Mesenchymal stem cell (in vitro differentiated cells and primary cell): ENCODE results near the gene STC2.

Source experiments
- DNase-seq: peaks from one replicate; pipeline ENCODE4 v3.0.0-alpha.2; 2013
- H2AFZ ChIP-seq: one replicate; pipeline ENCODE4 v1.6.1; 2013; ENCODE audit warnings: low read depth, mild to moderate bottlenecking, control low read depth, inconsistent platforms, low read length, moderate library complexity
- H2AK5ac ChIP-seq: 2 replicates; pipeline ENCODE4 v1.6.1; 2013; ENCODE audit warnings: low read length, moderate library complexity, mild to moderate bottlenecking, inconsistent platforms; ENCODE audit not compliant: severe bottlenecking
- H2BK120ac ChIP-seq: one replicate; pipeline ENCODE4 v1.6.1; 2013; ENCODE audit warnings: low read depth, mild to moderate bottlenecking, inconsistent platforms, low read length, moderate library complexity
- H2BK12ac ChIP-seq, 2 experiments: one replicate each; pipeline ENCODE4 v1.6.1; 2013; ENCODE audit warnings: inconsistent platforms in 2 of 2, low read length in 2 of 2, mild to moderate bottlenecking in 2 of 2, moderate library complexity in 2 of 2, control low read depth in 1 of 2
- H2BK15ac ChIP-seq: one replicate; pipeline ENCODE4 v1.6.1; 2013; ENCODE audit warnings: mild to moderate bottlenecking, low read depth, inconsistent platforms; ENCODE audit not compliant: poor library complexity, severe bottlenecking
- H2BK5ac ChIP-seq: 2 replicates; pipeline ENCODE4 v1.6.1; 2013; ENCODE audit warnings: low read depth, mild to moderate bottlenecking, low read length, control low read depth, inconsistent platforms; ENCODE audit not compliant: poor library complexity, severe bottlenecking
- H3K14ac ChIP-seq, 2 experiments: one replicate each; pipeline ENCODE4 v1.6.1; 2013; ENCODE audit warnings: inconsistent platforms in 2 of 2, low read length in 2 of 2, control low read depth in 1 of 2, mild to moderate bottlenecking in 1 of 2, moderate library complexity in 1 of 2
- H3K18ac ChIP-seq, 2 experiments: one replicate each; pipeline ENCODE4 v1.6.1; 2013; ENCODE audit warnings: inconsistent platforms in 2 of 2, low read length in 2 of 2, control low read depth in 1 of 2, low read depth in 1 of 2, mild to moderate bottlenecking in 1 of 2
- H3K23ac ChIP-seq, 2 experiments: one replicate each; pipeline ENCODE4 v1.6.1; 2013; ENCODE audit warnings: inconsistent platforms in 2 of 2, low read length in 2 of 2, mild to moderate bottlenecking in 2 of 2, moderate library complexity in 2 of 2, control low read depth in 1 of 2
- H3K27ac ChIP-seq: 2 replicates; pipeline ENCODE4 v1.5.1; 2013; ENCODE audit warnings: mild to moderate bottlenecking, moderate library complexity, low read length, control low read depth, inconsistent platforms; ENCODE audit not compliant: poor library complexity, severe bottlenecking
- H3K27me3 ChIP-seq, 2 experiments: 2 replicates each; pipeline versions ENCODE4 v1.6.1 to v1.7.0; 2013; ENCODE audit warnings: low read length in 2 of 2, mild to moderate bottlenecking in 2 of 2, moderate library complexity in 2 of 2, control low read depth in 1 of 2, inconsistent platforms in 1 of 2; ENCODE audit not compliant: control insufficient read depth in 1 of 2, insufficient read depth in 1 of 2
- H3K36me3 ChIP-seq, 2 experiments: 2 replicates each; pipeline versions ENCODE4 v1.6.1 to v1.7.0; 2013; ENCODE audit warnings: low read length in 2 of 2, control low read depth in 1 of 2, inconsistent platforms in 1 of 2, low read depth in 1 of 2, mild to moderate bottlenecking in 1 of 2; ENCODE audit not compliant: insufficient read depth in 2 of 2, control insufficient read depth in 1 of 2
- H3K4ac ChIP-seq, 2 experiments: one replicate each; pipeline ENCODE4 v1.6.1; 2013; ENCODE audit warnings: inconsistent platforms in 2 of 2, low read length in 2 of 2, mild to moderate bottlenecking in 2 of 2, moderate library complexity in 2 of 2, control low read depth in 1 of 2, low read depth in 1 of 2
- H3K4me1 ChIP-seq: 2 replicates; pipeline ENCODE4 v1.6.1; 2013; ENCODE audit warnings: low read depth, low read length, control low read depth; ENCODE audit not compliant: control insufficient read depth, insufficient read depth
- H3K4me2 ChIP-seq: 2 replicates; pipeline ENCODE4 v1.6.1; 2013; ENCODE audit warnings: low read length, mild to moderate bottlenecking, inconsistent platforms; ENCODE audit not compliant: poor library complexity, severe bottlenecking
- H3K4me3 ChIP-seq, 2 experiments: 2 replicates each; pipeline versions ENCODE4 v1.5.1 to v1.7.0; 2013; ENCODE audit warnings: low read length in 2 of 2, mild to moderate bottlenecking in 2 of 2, control low read depth in 1 of 2, low read depth in 1 of 2; ENCODE audit not compliant: insufficient read depth in 1 of 2
- H3K79me1 ChIP-seq: replicated peaks from 2 replicates; pipeline ENCODE4 v1.6.1; 2013; ENCODE audit warnings: mild to moderate bottlenecking, control low read depth, low read length, inconsistent platforms; ENCODE audit not compliant: poor library complexity, severe bottlenecking
- H3K9ac ChIP-seq: 2 replicates; pipeline ENCODE4 v1.7.0; 2013; ENCODE audit warnings: mild to moderate bottlenecking, low read length, moderate library complexity
- H3K9me3 ChIP-seq: 2 replicates; pipeline ENCODE4 v1.7.0; 2013; ENCODE audit warnings: mild to moderate bottlenecking, low read length; ENCODE audit not compliant: control insufficient read depth
- H4K8ac ChIP-seq: one replicate; pipeline ENCODE4 v1.6.1; 2013; ENCODE audit warnings: inconsistent platforms, mild to moderate bottlenecking, low read length, moderate library complexity
- H4K91ac ChIP-seq: one replicate; pipeline ENCODE4 v1.6.1; 2013; ENCODE audit warnings: mild to moderate bottlenecking, low read length, inconsistent platforms
- WGBS: methylation state at CpG from one replicate; pipeline ENCODE4 v1.1.7; 2013; ENCODE audit warnings: mixed read lengths; 5-methylcytosine and 5-hydroxymethylcytosine counted together

STC2 gene

DNA sequence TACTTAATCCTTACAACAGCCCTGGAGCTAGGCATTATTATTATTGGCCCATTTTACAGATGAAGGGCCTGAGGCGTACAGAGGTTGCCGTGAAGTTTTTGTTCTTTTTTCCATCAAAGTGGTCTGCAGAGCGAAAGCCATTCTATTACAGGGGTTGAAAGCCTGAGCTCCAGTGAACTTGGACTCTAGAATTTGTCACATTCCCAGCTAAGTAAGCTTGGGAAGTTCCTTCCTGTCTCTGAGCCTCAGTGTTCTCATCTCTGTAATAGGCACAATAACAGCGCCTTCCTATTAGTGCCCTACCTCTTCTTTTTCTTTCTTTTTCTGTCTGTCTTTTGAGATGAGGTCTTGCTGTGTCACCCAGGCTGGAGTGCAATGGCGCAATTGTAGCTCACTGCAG is 49.0 kb downstream of the STC2 start:
- H3K27ac ChIP-seq, result no peak overlapping the region
- no peak overlapping the region for H2BK5ac ChIP-seq
- peaks cover 42 to 65% of the 10 kb centered on the region in 2 experiments for H3K27me3 ChIP-seq
- no peaks in the 10 kb centered on the region for H3K79me1 ChIP-seq
- H3K9me3 ChIP-seq, result peaks cover 7% of the 10 kb centered on the region
- WGBS, result 97% methylated on average over 5 of the region's 5 CpGs
- no peak overlapping the region for H3K4me2 ChIP-seq
- no peak overlapping the region for H2BK120ac ChIP-seq
- no peak overlapping the region for H3K4ac ChIP-seq
- H2BK12ac ChIP-seq, result no peak overlapping the region
- H3K4me3 ChIP-seq, result no peak overlapping the region
- no peaks in the 10 kb centered on the region for H3K36me3 ChIP-seq
- H2BK15ac ChIP-seq, result no peak overlapping the region
- no peak overlapping the region for H3K23ac ChIP-seq
- H4K91ac ChIP-seq, result no peak overlapping the region
- H2AK5ac ChIP-seq, result no peak overlapping the region
- no peak overlapping the region for H2AFZ ChIP-seq
- H3K4me1 ChIP-seq, result peaks cover 7% of the 10 kb centered on the region
- no peak overlapping the region for H3K9ac ChIP-seq
- no peak overlapping the region for H3K18ac ChIP-seq
- no peak overlapping the region for H4K8ac ChIP-seq
- DNase-seq, result no peak
- no peak overlapping the region for H3K14ac ChIP-seq

DNA sequence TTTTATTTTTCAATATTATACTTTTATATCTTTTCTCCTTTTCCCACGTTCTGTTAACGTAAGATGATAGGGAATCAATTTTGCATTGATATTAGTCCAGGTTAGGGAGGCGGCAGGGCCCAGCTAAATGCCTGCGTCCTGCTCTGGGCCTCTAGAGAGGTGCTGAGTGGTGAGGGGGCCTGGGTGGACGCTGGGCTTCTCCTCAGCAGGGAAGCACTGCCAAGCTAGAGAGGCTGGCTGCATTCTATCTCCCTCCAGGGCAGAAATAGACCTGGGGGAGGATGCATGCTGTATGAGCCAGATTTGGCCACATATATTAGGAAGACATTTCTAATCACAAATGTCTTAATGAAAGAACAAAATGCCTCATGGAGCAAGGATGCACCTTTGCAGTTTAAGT is 49.6 kb downstream of the STC2 start:
- H3K9ac ChIP-seq, result no peak overlapping the region
- no peak overlapping the region for H3K4ac ChIP-seq
- 89% methylated on average over 5 of the region's 5 CpGs for WGBS
- no peak overlapping the region for H2BK120ac ChIP-seq
- no peak overlapping the region for H3K27ac ChIP-seq
- DNase-seq, result no peak
- H4K8ac ChIP-seq, result no peak overlapping the region
- no peak overlapping the region for H3K4me3 ChIP-seq
- no peaks in the 10 kb centered on the region for H3K79me1 ChIP-seq
- no peak overlapping the region for H2AFZ ChIP-seq
- H2AK5ac ChIP-seq, result no peak overlapping the region
- no peak overlapping the region for H2BK5ac ChIP-seq
- peaks cover 7% of the 10 kb centered on the region for H3K9me3 ChIP-seq
- no peak overlapping the region for H2BK12ac ChIP-seq
- no peak overlapping the region for H3K23ac ChIP-seq
- peaks cover 2% of the 10 kb centered on the region for H3K4me1 ChIP-seq
- H3K4me2 ChIP-seq, result no peak overlapping the region
- H3K27me3 ChIP-seq, result peaks cover 42 to 63% of the 10 kb centered on the region in 2 experiments
- H4K91ac ChIP-seq, result no peak overlapping the region
- no peak overlapping the region for H3K18ac ChIP-seq
- H3K36me3 ChIP-seq, result no peaks in the 10 kb centered on the region
- no peak overlapping the region for H3K14ac ChIP-seq
- no peak overlapping the region for H2BK15ac ChIP-seq

DNA sequence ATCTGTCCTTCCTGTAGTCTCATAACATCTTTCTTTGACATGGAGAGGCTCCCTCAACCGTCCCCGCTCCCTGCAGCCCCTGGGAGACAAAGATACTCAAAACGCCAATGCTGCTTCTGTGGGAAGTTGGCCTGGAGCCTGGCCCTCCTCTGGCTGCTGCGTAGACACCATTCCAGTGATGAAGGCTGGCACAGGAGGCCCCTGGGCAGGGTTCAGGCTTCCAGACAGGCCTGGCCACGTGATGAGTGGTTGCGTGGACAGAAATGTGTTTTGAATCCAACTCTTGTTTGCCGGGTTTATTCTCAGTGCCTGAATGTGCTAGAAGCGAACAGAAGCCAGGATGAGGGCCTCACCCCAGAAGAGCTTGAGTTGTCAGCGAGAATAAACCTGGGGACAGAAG is 50.0 kb downstream of the STC2 start:
- 86% methylated on average over 9 of the region's 9 CpGs for WGBS
- H2BK5ac ChIP-seq, result no peak overlapping the region

DNA sequence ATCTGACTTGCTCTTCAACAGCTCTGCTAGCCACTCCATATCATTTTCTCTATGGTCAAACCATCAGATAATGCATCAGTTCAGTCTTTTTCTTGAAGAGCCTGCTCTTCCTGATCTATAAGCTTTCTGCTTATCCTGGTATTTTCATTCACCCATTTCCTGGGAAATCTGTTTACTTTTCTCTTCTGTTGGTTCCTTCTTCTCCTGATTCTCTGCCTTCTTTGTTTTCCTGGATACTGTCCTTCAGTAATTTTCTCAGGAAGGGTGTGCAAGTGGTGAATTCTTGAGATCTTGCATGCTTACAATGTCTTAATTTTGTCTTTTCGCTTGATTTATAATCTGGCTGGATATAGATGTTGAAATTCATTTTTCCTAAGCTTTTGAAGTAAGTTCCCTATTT is 53.4 kb downstream of the STC2 start:
- no peak overlapping the region for H2AK5ac ChIP-seq

More for the DNA sequence above, 50.0 kb downstream of the STC2 start:
- Histone ChIP-seq H4K8ac (peak overlapping the region; percentile 8), H3K18ac (peak overlapping the region in 1 of 2 experiments; percentile 7), H2BK15ac (no peak overlapping the region), H3K14ac (peak overlapping the region in 1 of 2 experiments; percentile 58), H3K4me1 (no peaks in the 10 kb centered on the region), H2BK12ac (no peak overlapping the region), H2AK5ac (no peak overlapping the region), H3K4ac (no peak overlapping the region), H3K36me3 (no peaks in the 10 kb centered on the region), H3K79me1 (no peaks in the 10 kb centered on the region), H3K27ac (no peak overlapping the region), H3K9ac (no peak overlapping the region), H2BK120ac (no peak overlapping the region), H4K91ac (no peak overlapping the region), H2AFZ (no peak overlapping the region), H3K27me3 (peaks cover 38 to 63% of the 10 kb centered on the region in 2 experiments), H3K4me3 (no peak overlapping the region), H3K9me3 (peaks cover 7% of the 10 kb centered on the region), H3K23ac (no peak overlapping the region), H3K4me2 (no peak overlapping the region)
- no peak for DNase-seq

More for the DNA sequence above, 53.4 kb downstream of the STC2 start:
- Histone ChIP-seq H3K23ac (no peak overlapping the region), H2AFZ (no peak overlapping the region), H2BK15ac (no peak overlapping the region), H3K4ac (no peak overlapping the region), H3K4me1 (no peaks in the 10 kb centered on the region), H3K36me3 (no peaks in the 10 kb centered on the region), H3K4me3 (no peak overlapping the region), H4K91ac (no peak overlapping the region), H2BK12ac (no peak overlapping the region), H3K27me3 (peaks cover 20 to 44% of the 10 kb centered on the region in 2 experiments), H3K79me1 (no peaks in the 10 kb centered on the region), H2BK5ac (no peak overlapping the region), H3K27ac (no peak overlapping the region), H3K9ac (no peak overlapping the region), H3K9me3 (peaks cover 7% of the 10 kb centered on the region), H3K4me2 (no peak overlapping the region), H3K18ac (no peak overlapping the region), H3K14ac (no peak overlapping the region), H2BK120ac (no peak overlapping the region), H4K8ac (no peak overlapping the region)
- 100% methylated on average over 1 of the region's 1 CpG for WGBS
- no peak for DNase-seq
